ENCODE results near the gene JKAMP. TPM values are rescaled to one million over a fixed set of nuclear protein-coding genes. Genes with fewer than 3 reads are reported as not detected.

Gene JKAMP
- total and polyA plus RNA-seq, 2 of the 8 experiments (the other 6 are each of a cell fraction or from before 2014, with no cell fraction given): 34.9 to 182 TPM

GRCh38 chr14:59481871-59482540 is 2.3 kb upstream of the JKAMP start (continued):
- TF ChIP-seq PHF8 (conservative IDR thresholded peaks at IDR 0.05; ENCODE audit: low read depth, low read length) (no peak), CBX8 (IDR thresholded peaks at IDR 0.05; ENCODE audit: borderline replicate concordance, low read depth, low read length) (no peak), SIRT6 (IDR thresholded peaks at IDR 0.05; ENCODE audit: low read length) (no peak)

Measured in H1 (cell line).